AG08395 (cell line): ENCODE measurements around the gene IFI44L.
A peak's percentile ranks its signal among the peaks of the same experiment; 100 is the strongest.

Experiments
- DNase-seq: peaks from one replicate; pipeline ENCODE4 v3.0.0; 2012; ENCODE audit warnings: mixed read lengths, low spot score

Gene IFI44L

GRCh38 chr1:78641558-78641957 is 21.3 kb downstream of the IFI44L start:
- no peak for DNase-seq

- no peak for DNase-seq
Measured at GRCh38 chr1:78645723-78646122, 25.5 kb downstream of the IFI44L start.

- DNase-seq = no peak
Measured at GRCh38 chr1:78647238-78647637, 27.0 kb downstream of the IFI44L start.

- peak; percentile 80 for DNase-seq
Measured at GRCh38 chr1:78649628-78650027, 29.4 kb downstream of the IFI44L start, which contains the start of gene IFI44. Gene IFI44 (plus strand): TSS chr1:78649831. CDS start chr1:78650196, 365 bp downstream.

GRCh38 chr1:78650114-78650660 is 29.9 kb downstream of the IFI44L start:
- DNase-seq = peak; percentile 7

GRCh38 chr1:78651241-78651640 is 31.0 kb downstream of the IFI44L start:
- DNase-seq = no peak

- DNase-seq = no peak
Measured at GRCh38 chr1:78652019-78652560, 31.8 kb downstream of the IFI44L start.

- no peak for DNase-seq
Measured at GRCh38 chr1:78658901-78659300, 38.7 kb downstream of the IFI44L start.

- DNase-seq = no peak
Measured at GRCh38 chr1:78663923-78664322, 43.7 kb downstream of the IFI44L start.

- DNase-seq = no peak
Measured at GRCh38 chr1:78664763-78665162, 44.5 kb downstream of the IFI44L start.

GRCh38 chr1:78665809-78666208 is 45.6 kb downstream of the IFI44L start:
- DNase-seq = no peak

- DNase-seq = peak; percentile 13
Measured at GRCh38 chr1:78667939-78668338, 47.7 kb downstream of the IFI44L start.

GRCh38 chr1:78668427-78668826 is 48.2 kb downstream of the IFI44L start:
- no peak for DNase-seq

- DNase-seq = no peak
Measured at GRCh38 chr1:78672428-78672827, 52.2 kb downstream of the IFI44L start.

GRCh38 chr1:78673120-78673519 is 52.9 kb downstream of the IFI44L start:
- DNase-seq = no peak

- DNase-seq = peak; percentile 59
Measured at GRCh38 chr1:78676347-78676982, 56.2 kb downstream of the IFI44L start.

- no peak for DNase-seq
Measured at GRCh38 chr1:78676993-78677392, 56.7 kb downstream of the IFI44L start.

GRCh38 chr1:78677788-78678187 is 57.5 kb downstream of the IFI44L start:
- no peak for DNase-seq

- no peak for DNase-seq
Measured at GRCh38 chr1:78678324-78678723, 58.1 kb downstream of the IFI44L start.

GRCh38 chr1:78681265-78681664 is 61.0 kb downstream of the IFI44L start:
- DNase-seq = no peak

GRCh38 chr1:78682496-78682895 is 62.2 kb downstream of the IFI44L start:
- no peak for DNase-seq

GRCh38 chr1:78683079-78683478 is 62.8 kb downstream of the IFI44L start:
- DNase-seq = no peak

GRCh38 chr1:78687315-78687714 is 67.1 kb downstream of the IFI44L start:
- no peak for DNase-seq

- peak; percentile 24 for DNase-seq
Measured at GRCh38 chr1:78687914-78688313, 67.7 kb downstream of the IFI44L start.
